ENCODE results near the gene CPED1. TPM values are rescaled to one million over a fixed set of nuclear protein-coding genes. Genes with fewer than 3 reads are reported as not detected.

Gene CPED1
- total RNA-seq, 4 donors from 2014 or later, result 4.4 to 20.2 (median 14.0) TPM

GRCh38 chr7:121097577-121097976 lies 109.1 kb downstream of the CPED1 start:
- no peak for TF ChIP-seq POLR2AphosphoS5 (IDR thresholded peaks at IDR 0.05)
- no peak for TF ChIP-seq CTCF (IDR thresholded peaks at IDR 0.05)
- no peak for TF ChIP-seq POLR2A (IDR thresholded peaks at IDR 0.05)
- no peak for TF ChIP-seq EP300 (IDR thresholded peaks at IDR 0.05; ENCODE audit: low read depth)
- Histone ChIP-seq H3K36me3 (no peaks in the 10 kb centered on the region), H3K4me1 (no peaks in the 10 kb centered on the region), H3K9me3 (no peaks in the 10 kb centered on the region), H3K4me3 (no peak overlapping the region), H3K27ac (no peak overlapping the region), H3K27me3 (no peaks in the 10 kb centered on the region)
- intact Hi-C loops (cut with DNase I; ENCODE audit: low total_unique reads), result no loop called here
- in situ Hi-C loops (cut with MboI; ENCODE audit: low pct_ligation_motif_present in 1 of 4, low pct_unique_long_range_greater_than_20kb in 1 of 4, low sequenced_read_pairs in 3 of 4), result loop anchor here (10.0 to 25.0 kb wide), 3 partner anchors 103 to 285 kb away; partner anchors contain the start of gene CPED1 (in 1 of the 4)
- 50 to 57% methylated on average over 4 of the region's 4 CpGs for WGBS, 2 donors (ENCODE audit: low coverage in 1 of 2)
- no peak for DNase-seq

- no peak for DNase-seq
- Histone ChIP-seq H3K36me3 (no peaks in the 10 kb centered on the region), H3K4me3 (no peak overlapping the region), H3K27ac (no peak overlapping the region), H3K27me3 (no peaks in the 10 kb centered on the region), H3K9me3 (no peaks in the 10 kb centered on the region), H3K4me1 (no peaks in the 10 kb centered on the region)
- no peak for TF ChIP-seq POLR2AphosphoS5 (IDR thresholded peaks at IDR 0.05)
- no peak for TF ChIP-seq CTCF (IDR thresholded peaks at IDR 0.05)
- TF ChIP-seq POLR2A (IDR thresholded peaks at IDR 0.05), result no peak
- no peak for TF ChIP-seq EP300 (IDR thresholded peaks at IDR 0.05; ENCODE audit: low read depth)
- intact Hi-C loops (cut with DNase I; ENCODE audit: low total_unique reads) (no loop called here), in situ Hi-C loops (cut with MboI; ENCODE audit: low pct_ligation_motif_present in 1 of 4, low pct_unique_long_range_greater_than_20kb in 1 of 4, low sequenced_read_pairs in 3 of 4) (loop anchor here (10.0 to 25.0 kb wide), 3 partner anchors 105 to 287 kb away; partner anchors contain the start of gene CPED1 (in 1 of the 4))
- 89 to 91% methylated on average over 8 of the region's 8 CpGs for WGBS, 2 donors (ENCODE audit: low coverage in 1 of 2)
These were observed 111.1 kb downstream of the CPED1 start for GRCh38 chr7:121099572-121099971.

GRCh38 chr7:121101083-121101482 lies 112.6 kb downstream of the CPED1 start:
- Histone ChIP-seq H3K36me3 (no peaks in the 10 kb centered on the region), H3K27ac (no peak overlapping the region), H3K27me3 (no peaks in the 10 kb centered on the region), H3K4me1 (no peaks in the 10 kb centered on the region), H3K9me3 (no peaks in the 10 kb centered on the region), H3K4me3 (no peak overlapping the region)
- no peak for DNase-seq
- no peak for TF ChIP-seq POLR2A (IDR thresholded peaks at IDR 0.05)
- TF ChIP-seq EP300 (IDR thresholded peaks at IDR 0.05; ENCODE audit: low read depth), result no peak
- TF ChIP-seq POLR2AphosphoS5 (IDR thresholded peaks at IDR 0.05), result no peak
- no peak for TF ChIP-seq CTCF (IDR thresholded peaks at IDR 0.05)
- in situ Hi-C loops (cut with MboI; ENCODE audit: low pct_ligation_motif_present in 1 of 4, low pct_unique_long_range_greater_than_20kb in 1 of 4, low sequenced_read_pairs in 3 of 4) (loop anchor here in 2 of 4 donors (25.0 kb wide), 1 partner anchor 289 kb away; no protein-coding TSS in a partner anchor), intact Hi-C loops (cut with DNase I; ENCODE audit: low total_unique reads) (no loop called here)

GRCh38 chr7:121101621-121102020 lies 113.1 kb downstream of the CPED1 start:
- in situ Hi-C loops (cut with MboI; ENCODE audit: low pct_ligation_motif_present in 1 of 4, low pct_unique_long_range_greater_than_20kb in 1 of 4, low sequenced_read_pairs in 3 of 4), result loop anchor here in 2 of 4 donors (25.0 kb wide), 1 partner anchor 289 kb away; no protein-coding TSS in a partner anchor
- Histone ChIP-seq H3K27ac (no peak overlapping the region), H3K9me3 (no peaks in the 10 kb centered on the region), H3K27me3 (no peaks in the 10 kb centered on the region), H3K36me3 (no peaks in the 10 kb centered on the region), H3K4me3 (no peak overlapping the region), H3K4me1 (no peaks in the 10 kb centered on the region)
- WGBS, 2 donors (ENCODE audit: low coverage in 1 of 2), result 90 to 91% methylated on average over 2 of the region's 2 CpGs
- intact Hi-C loops (cut with DNase I; ENCODE audit: low total_unique reads), result no loop called here
- no peak for TF ChIP-seq CTCF (IDR thresholded peaks at IDR 0.05)
- TF ChIP-seq POLR2A (IDR thresholded peaks at IDR 0.05), result no peak
- TF ChIP-seq POLR2AphosphoS5 (IDR thresholded peaks at IDR 0.05), result no peak
- no peak for TF ChIP-seq EP300 (IDR thresholded peaks at IDR 0.05; ENCODE audit: low read depth)
- no peak for DNase-seq

All from transverse colon (tissue), 4 donors.